GM19351 (cell line): Measurements from ENCODE around the gene MST1.
A peak's percentile ranks its signal among the peaks of the same experiment; 100 is the strongest.

ENCODE experiments used
- ATAC-seq: cut with Tn5 transposase; IDR thresholded peaks from one replicate; pipeline ENCODE4 v1.9.1; 2021; ENCODE audit warnings: mild to moderate bottlenecking, moderate library complexity; ENCODE audit not compliant: unreplicated experiment

MST1 gene

GRCh38 chr3:49718858-49719213, 29.6 kb upstream of the MST1 start:
- ATAC-seq: no peak

- ATAC-seq: no peak
Measured at GRCh38 chr3:49717959-49718857, 28.9 kb upstream of the MST1 start.

- no peak for ATAC-seq
Measured at GRCh38 chr3:49717211-49717958, 28.1 kb upstream of the MST1 start.

GRCh38 chr3:49716691-49717210, 27.5 kb upstream of the MST1 start:
- ATAC-seq: no peak

- ATAC-seq: no peak
Measured at GRCh38 chr3:49716169-49716568, 26.9 kb upstream of the MST1 start.

- no peak for ATAC-seq
Measured at GRCh38 chr3:49715611-49716121, 26.4 kb upstream of the MST1 start.

GRCh38 chr3:49714728-49715550, 25.7 kb upstream of the MST1 start:
- no peak for ATAC-seq

- ATAC-seq: no peak
Measured at GRCh38 chr3:49713336-49714105, 24.2 kb upstream of the MST1 start.

- no peak for ATAC-seq
Measured at GRCh38 chr3:49712631-49713317, 23.5 kb upstream of the MST1 start.

- ATAC-seq: no peak
Measured at GRCh38 chr3:49712166-49712565, 22.9 kb upstream of the MST1 start.

GRCh38 chr3:49711489-49711888, 22.2 kb upstream of the MST1 start:
- no peak for ATAC-seq

- no peak for ATAC-seq
Measured at GRCh38 chr3:49709852-49710251, 20.6 kb upstream of the MST1 start.

- no peak for ATAC-seq
Measured at GRCh38 chr3:49707113-49707480, 17.8 kb upstream of the MST1 start.

GRCh38 chr3:49706456-49707112, 17.3 kb upstream of the MST1 start:
- ATAC-seq: no peak

GRCh38 chr3:49705390-49705960, 16.2 kb upstream of the MST1 start:
- no peak for ATAC-seq

- no peak for ATAC-seq
Measured at GRCh38 chr3:49704629-49705028, 15.4 kb upstream of the MST1 start.

GRCh38 chr3:49703956-49704355, 14.7 kb upstream of the MST1 start:
- no peak for ATAC-seq

GRCh38 chr3:49703443-49703927, 14.2 kb upstream of the MST1 start:
- ATAC-seq: peak; percentile 77

GRCh38 chr3:49702672-49703071, 13.4 kb upstream of the MST1 start:
- ATAC-seq: no peak
